Fibroblast of the aortic adventitia (primary cell): ENCODE data around the gene C10orf90. TPM values are rescaled to one million over a fixed set of nuclear protein-coding genes. Genes with fewer than 3 reads are reported as not detected.

ENCODE experiments used
- DNase-seq: peaks from one replicate; pipeline ENCODE4 v3.0.0-alpha.2; 2010; ENCODE audit warnings: low read depth
- H3K4me3 ChIP-seq: 2 replicates; pipeline ENCODE4 v1.5.1; 2011; ENCODE audit warnings: low read depth, mild to moderate bottlenecking, control low read depth, low read length, moderate library complexity
- CTCF ChIP-seq: IDR thresholded peaks from 2 replicates; pipeline ENCODE4 v1.5.1; 2011; ENCODE audit warnings: mild to moderate bottlenecking, low read length, control low read depth, inconsistent platforms; ENCODE audit not compliant: insufficient read depth
- total RNA-seq: library from RNA; depleted of rRNA; stranded (reverse); fragments of >200 nt; gene quantifications from 2 replicates; pipeline ENCODE4 v1.2.3, GENCODE V29; 2012; ENCODE audit warnings: low replicate concordance

The C10orf90 gene
- total RNA-seq, 1 donor, result 1.1 TPM

DNA sequence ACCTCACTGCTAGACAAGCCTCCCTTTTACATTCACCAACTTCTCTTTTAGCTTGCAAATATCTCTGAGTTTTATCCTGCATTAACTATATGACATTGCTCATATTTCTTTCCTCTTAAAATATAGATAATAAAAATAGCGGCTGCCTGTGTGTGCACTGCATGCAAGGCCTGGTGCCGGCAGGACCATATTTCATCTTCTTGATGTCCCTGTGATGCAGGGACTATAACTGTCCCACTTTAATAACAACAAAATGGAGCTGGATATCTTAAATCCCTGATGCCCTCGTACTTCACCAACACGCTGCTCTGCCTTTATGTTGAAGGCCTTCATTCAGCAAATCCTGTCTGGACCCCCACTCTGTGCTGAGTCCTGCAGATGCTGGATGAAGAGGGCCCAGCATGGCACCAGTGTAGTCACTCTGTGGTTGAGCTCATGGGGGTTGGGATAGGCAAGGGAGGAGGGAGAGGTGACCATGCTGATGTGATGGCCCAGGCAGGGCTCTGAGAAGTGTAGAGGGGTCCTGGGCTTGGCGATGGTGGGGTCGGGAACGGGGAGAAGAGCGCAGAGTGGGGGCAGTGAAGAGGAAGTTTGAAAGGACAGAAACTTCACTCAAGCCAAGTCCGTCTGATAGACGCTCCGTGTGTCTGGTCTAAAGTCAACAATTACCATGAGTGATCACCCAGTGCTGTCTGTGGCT is 40.4 kb downstream of the C10orf90 start:
- DNase-seq, result no peak
- H3K4me3 ChIP-seq, result no peak overlapping the region
- TF ChIP-seq CTCF, result no peak

GRCh38 chr10:126628746-126629145 is 41.7 kb downstream of the C10orf90 start:
- no peak for TF ChIP-seq CTCF
- H3K4me3 ChIP-seq, result no peak overlapping the region
- DNase-seq, result no peak

GRCh38 chr10:126621846-126622245 is 48.6 kb downstream of the C10orf90 start:
- DNase-seq, result no peak
- H3K4me3 ChIP-seq, result no peak overlapping the region
- no peak for TF ChIP-seq CTCF

DNA sequence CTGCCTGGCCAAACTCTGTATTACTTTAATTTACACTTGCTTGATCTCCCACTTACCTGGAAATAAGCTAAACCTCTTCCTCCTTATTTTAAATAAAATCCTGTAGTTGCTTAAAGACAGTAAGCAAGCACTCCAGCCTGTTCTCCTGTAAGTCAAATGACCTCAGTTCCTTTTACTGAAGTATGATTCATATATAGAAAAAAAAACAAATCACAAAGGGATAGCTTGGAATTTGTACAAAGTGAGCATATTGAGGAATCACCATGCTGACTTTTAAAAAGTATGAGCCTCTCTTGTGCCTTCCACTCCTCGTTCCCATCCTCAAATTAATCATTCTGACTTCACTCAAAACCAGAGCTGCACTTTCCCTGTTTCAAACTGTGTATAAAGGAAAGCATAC is 52.0 kb downstream of the C10orf90 start:
- DNase-seq, result peak; percentile 13
- no peak for TF ChIP-seq CTCF
- no peak overlapping the region for H3K4me3 ChIP-seq

DNA sequence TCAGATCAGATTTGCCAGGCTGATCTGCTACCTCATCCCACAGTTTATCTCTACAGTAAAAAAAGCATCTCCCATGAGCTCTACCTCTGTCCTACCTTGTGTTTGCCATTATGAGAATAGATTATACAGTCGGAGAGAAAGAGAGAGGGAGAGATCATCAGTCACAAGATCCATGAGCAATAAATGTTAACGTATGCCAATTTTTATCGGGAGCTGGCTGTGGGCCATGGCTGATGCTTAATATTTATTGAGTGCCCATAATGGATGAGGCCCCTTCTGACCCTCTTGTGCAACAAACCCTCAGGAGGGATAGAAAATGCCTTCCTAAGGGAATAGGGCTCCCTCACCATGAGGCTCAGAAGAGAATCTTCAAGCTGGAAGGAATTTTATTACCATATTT is 52.8 kb downstream of the C10orf90 start:
- no peak for DNase-seq
- H3K4me3 ChIP-seq, result no peak overlapping the region
- TF ChIP-seq CTCF, result no peak

DNA sequence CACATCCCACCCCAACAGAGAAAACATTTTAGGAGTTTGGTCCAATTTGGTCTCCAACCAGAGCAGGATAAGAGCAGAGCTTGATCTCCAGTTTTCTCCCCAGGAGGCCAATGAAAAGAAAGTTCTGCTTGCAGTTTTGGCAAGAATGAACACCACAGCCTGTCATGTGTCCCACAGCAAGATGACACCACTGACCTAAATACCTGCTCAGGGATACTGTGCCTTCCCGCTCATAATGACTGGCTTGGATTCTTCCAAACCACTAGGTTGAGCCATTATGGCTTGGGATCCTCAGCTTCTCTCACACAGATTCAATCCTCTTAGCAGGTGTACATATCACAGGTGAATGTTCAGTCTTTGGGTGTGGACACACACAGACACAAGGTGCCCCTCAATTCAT is 53.3 kb downstream of the C10orf90 start:
- no peak for DNase-seq
- no peak overlapping the region for H3K4me3 ChIP-seq
- TF ChIP-seq CTCF, result no peak

DNA sequence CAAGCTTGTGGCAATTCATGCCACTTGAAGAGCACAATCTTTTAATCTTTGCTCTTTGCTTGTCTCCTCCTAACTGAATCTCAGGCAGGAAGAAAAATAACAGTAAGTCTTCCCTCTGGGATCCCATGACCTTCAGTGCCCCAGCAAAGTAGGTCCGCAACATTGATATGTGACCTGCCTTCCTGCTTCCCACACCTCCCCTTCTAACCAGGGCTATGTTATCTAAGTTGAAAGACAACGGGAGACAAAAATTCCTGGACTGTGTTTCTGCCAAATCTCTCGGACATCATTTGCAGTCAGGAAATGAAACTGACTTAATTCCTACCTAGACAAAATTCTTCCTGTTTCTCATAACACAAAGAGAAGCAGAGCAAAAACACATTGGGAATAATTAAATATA is 53.8 kb downstream of the C10orf90 start:
- TF ChIP-seq CTCF, result no peak

More for the DNA sequence above, 53.8 kb downstream of the C10orf90 start:
- no peak for DNase-seq
- H3K4me3 ChIP-seq, result no peak overlapping the region
